Neuronal stem cell (in vitro differentiated cells): Measurements from ENCODE around the gene DIS3.
"Not testable (repeated sequence)": the region's sequence is repeated elsewhere in the genome, so short reads cannot be mapped to it uniquely, and the experiment has no call there.

Source experiments
- DNase-seq: peaks from one replicate; pipeline ENCODE4 v3.0.0-alpha.2; 2013; ENCODE audit warnings: low spot score
- H2AFZ ChIP-seq: one replicate; pipeline ENCODE4 v1.6.1; 2013; ENCODE audit warnings: mild to moderate bottlenecking, low read length, inconsistent platforms
- H2AK5ac ChIP-seq: 2 replicates; pipeline ENCODE4 v1.6.1; 2013; ENCODE audit warnings: low read depth, mild to moderate bottlenecking, inconsistent platforms, low read length, moderate library complexity, mixed read lengths
- H2BK120ac ChIP-seq: 2 replicates; pipeline ENCODE4 v1.6.1; 2013; ENCODE audit warnings: low read depth, mild to moderate bottlenecking, inconsistent platforms, low read length, moderate library complexity, mixed read lengths
- H2BK12ac ChIP-seq: one replicate; pipeline ENCODE4 v1.6.1; 2013; ENCODE audit warnings: low read length, inconsistent platforms
- H2BK15ac ChIP-seq: 2 replicates; pipeline ENCODE4 v1.6.1; 2013; ENCODE audit warnings: mild to moderate bottlenecking, low read length, inconsistent platforms, mixed read lengths
- H2BK5ac ChIP-seq: one replicate; pipeline ENCODE4 v1.6.1; 2013; ENCODE audit warnings: inconsistent platforms, mild to moderate bottlenecking, low read length, moderate library complexity
- H3K14ac ChIP-seq: one replicate; pipeline ENCODE4 v1.6.1; 2013; ENCODE audit warnings: low read length, inconsistent platforms
- H3K18ac ChIP-seq: 2 replicates; pipeline ENCODE4 v1.6.1; 2013; ENCODE audit warnings: low read length, inconsistent platforms
- H3K23ac ChIP-seq: 2 replicates; pipeline ENCODE4 v1.6.1; 2013; ENCODE audit warnings: low read depth, mild to moderate bottlenecking, mixed read lengths, low read length, inconsistent platforms; ENCODE audit not compliant: poor library complexity
- H3K27ac ChIP-seq: replicated peaks from 3 replicates; pipeline ENCODE4 v1.5.1; 2013; ENCODE audit warnings: low read length, inconsistent platforms
- H3K27me3 ChIP-seq, 3 experiments: 2 replicates each; pipeline ENCODE4 v1.6.1; 2013; ENCODE audit warnings: low read length in 3 of 3, mild to moderate bottlenecking in 2 of 3, inconsistent platforms in 1 of 3, low read depth in 1 of 3, mixed read lengths in 1 of 3, moderate library complexity in 1 of 3; ENCODE audit not compliant: control insufficient read depth in 3 of 3, insufficient read depth in 3 of 3
- H3K36me3 ChIP-seq, 2 donors: replicated peaks in 1 of 2; 2 replicates each; pipeline ENCODE4 v1.6.1; 2013; ENCODE audit warnings: low read length in 2 of 2; ENCODE audit not compliant: control insufficient read depth in 2 of 2, insufficient read depth in 2 of 2
- H3K4ac ChIP-seq: 2 replicates; pipeline ENCODE4 v1.6.1; 2013; ENCODE audit warnings: inconsistent platforms, mild to moderate bottlenecking, low read length, moderate library complexity
- H3K4me1 ChIP-seq, 2 donors: 1 replicate in 1 of 2; 2 replicates in 1 of 2; pipeline ENCODE4 v1.6.1; 2013; ENCODE audit warnings: low read length in 2 of 2, low read depth in 1 of 2; ENCODE audit not compliant: control insufficient read depth in 2 of 2, insufficient read depth in 1 of 2
- H3K4me2 ChIP-seq: one replicate; pipeline ENCODE4 v1.6.1; 2013; ENCODE audit warnings: mild to moderate bottlenecking, low read length, inconsistent platforms; ENCODE audit not compliant: insufficient read depth, poor library complexity, severe bottlenecking
- H3K4me3 ChIP-seq, 2 donors: 2 replicates each; pipeline ENCODE4 v1.5.1; 2013; ENCODE audit warnings: low read length in 2 of 2, mild to moderate bottlenecking in 2 of 2, inconsistent platforms in 1 of 2, moderate library complexity in 1 of 2
- H3K79me1 ChIP-seq: one replicate; pipeline ENCODE4 v1.6.1; 2013; ENCODE audit warnings: low read depth, mild to moderate bottlenecking, inconsistent platforms, low read length, moderate library complexity
- H3K9ac ChIP-seq: one replicate; pipeline ENCODE4 v1.6.1; 2013; ENCODE audit warnings: mild to moderate bottlenecking, low read depth, low read length, inconsistent platforms; ENCODE audit not compliant: poor library complexity
- H3K9me3 ChIP-seq, 2 donors: replicated peaks in 1 of 2; 2 replicates each; pipeline versions ENCODE3 to v1.6.1; 2013; ENCODE audit warnings: low read length in 2 of 2, mild to moderate bottlenecking in 2 of 2, inconsistent platforms in 1 of 2, low read depth in 1 of 2, mixed read lengths in 1 of 2, moderate library complexity in 1 of 2; ENCODE audit not compliant: control insufficient read depth in 2 of 2, insufficient read depth in 1 of 2
- H4K8ac ChIP-seq: one replicate; pipeline ENCODE4 v1.6.1; 2013; ENCODE audit warnings: low read depth, mild to moderate bottlenecking, inconsistent platforms, low read length, moderate library complexity
- H4K91ac ChIP-seq: one replicate; pipeline ENCODE4 v1.6.1; 2013; ENCODE audit warnings: low read length, low read depth, mild to moderate bottlenecking, inconsistent platforms; ENCODE audit not compliant: poor library complexity
- WGBS, 2 donors: extraction: QIAGEN DNeasy Blood & Tissue Kit; methylation state at CpG; one replicate each; pipeline ENCODE4 v1.1.7; 2013; ENCODE audit warnings: missing lambda C conversion rate in 2 of 2, mixed read lengths in 1 of 2; ENCODE audit not compliant: insufficient read length in 2 of 2, insufficient replicate concordance in 1 of 2; ENCODE audit errors: extremely low coverage in 2 of 2; 5-methylcytosine and 5-hydroxymethylcytosine counted together

Gene DIS3

DNA sequence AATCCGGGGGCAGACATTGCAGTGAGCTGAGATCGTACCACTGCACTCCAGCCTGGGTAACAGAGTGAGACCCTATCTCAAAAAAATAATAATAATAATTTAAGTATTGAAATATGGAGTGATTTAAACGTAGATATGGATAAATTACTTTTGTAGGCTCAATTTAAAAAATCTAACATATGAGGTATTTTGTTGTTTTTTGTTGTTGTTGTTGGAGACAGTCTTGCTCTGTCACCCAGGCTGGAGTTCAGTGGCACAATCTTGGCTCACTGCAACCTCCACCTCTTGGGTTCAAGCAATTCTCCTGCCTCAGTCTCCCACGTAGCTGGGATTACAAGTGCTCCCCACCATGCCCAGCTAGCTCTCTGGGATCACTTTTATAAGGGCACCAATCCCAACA lies 3.0 kb upstream of the DIS3 start:
- not testable (repeated sequence) for H3K4me3 ChIP-seq, H3K9ac ChIP-seq, H2BK120ac ChIP-seq, H4K8ac ChIP-seq, H2AFZ ChIP-seq, H4K91ac ChIP-seq, H2AK5ac ChIP-seq, H3K23ac ChIP-seq, H3K14ac ChIP-seq, H3K27ac ChIP-seq, H3K18ac ChIP-seq, H2BK5ac ChIP-seq, H3K9me3 ChIP-seq, H3K79me1 ChIP-seq, H2BK12ac ChIP-seq, H3K4me1 ChIP-seq, H3K27me3 ChIP-seq, DNase-seq, H2BK15ac ChIP-seq, H3K4ac ChIP-seq, H3K4me2 ChIP-seq
- H3K36me3 ChIP-seq = peaks cover 2 to 47% of the 10 kb centered on the region in 2 donors
- 100% methylated on average over 1 of the region's 4 CpGs for WGBS, 2 donors

GRCh38 chr13:72782717-72783116 lies 1.0 kb upstream of the DIS3 start:
- no peaks in the 10 kb centered on the region for H3K9me3 ChIP-seq
- no peak overlapping the region for H3K18ac ChIP-seq
- no peak overlapping the region for H3K9ac ChIP-seq
- H2BK5ac ChIP-seq = no peak overlapping the region
- H3K23ac ChIP-seq = no peak overlapping the region
- H2AFZ ChIP-seq = peak overlapping the region; percentile 88
- DNase-seq = no peak
- H3K4ac ChIP-seq = no peak overlapping the region
- H3K27ac ChIP-seq = no peak overlapping the region
- peaks cover 3 to 63% of the 10 kb centered on the region in 2 donors for H3K36me3 ChIP-seq
- WGBS, 2 donors = no CpG with 5 or more reads among the region's 7 CpGs
- no peak overlapping the region for H2BK120ac ChIP-seq
- no peak overlapping the region for H2BK15ac ChIP-seq
- H3K4me1 ChIP-seq = peaks cover 2 to 6% of the 10 kb centered on the region in 2 donors
- peak overlapping the region; percentile 75 to 89 for H3K4me3 ChIP-seq
- peaks cover 7% of the 10 kb centered on the region for H3K79me1 ChIP-seq
- H3K14ac ChIP-seq = no peak overlapping the region
- peak overlapping the region; percentile 49 for H3K4me2 ChIP-seq
- H4K8ac ChIP-seq = no peak overlapping the region
- H2BK12ac ChIP-seq = no peak overlapping the region
- no peak overlapping the region for H2AK5ac ChIP-seq
- H4K91ac ChIP-seq = no peak overlapping the region
- no peaks in the 10 kb centered on the region for H3K27me3 ChIP-seq

DNA sequence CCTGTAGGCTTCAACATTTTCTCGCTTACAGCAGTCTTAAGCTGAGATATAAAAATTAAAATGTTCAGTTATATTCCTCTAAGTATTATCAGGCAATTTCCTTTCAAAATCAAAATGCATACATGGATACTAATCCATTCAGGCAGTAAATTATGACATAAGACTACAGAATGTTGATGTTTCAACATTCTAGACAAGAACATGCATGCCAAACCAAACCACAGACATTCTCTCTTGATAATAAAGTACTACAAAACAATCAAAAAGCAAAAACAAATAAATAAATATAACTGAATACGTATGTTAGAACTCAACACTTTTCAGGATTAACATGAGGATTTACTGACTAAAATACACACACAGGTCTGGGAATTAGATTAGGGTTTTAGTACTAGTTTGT lies 7.7 kb downstream of the DIS3 start:
- H3K18ac ChIP-seq = no peak overlapping the region
- no peak overlapping the region for H2AFZ ChIP-seq
- no CpG with 5 or more reads among the region's 2 CpGs for WGBS, 2 donors
- H3K36me3 ChIP-seq = peaks cover 14 to 100% of the 10 kb centered on the region in 2 donors
- H3K4me2 ChIP-seq = no peak overlapping the region
- H2AK5ac ChIP-seq = no peak overlapping the region
- no peaks in the 10 kb centered on the region for H3K27me3 ChIP-seq
- H4K91ac ChIP-seq = no peak overlapping the region
- H2BK5ac ChIP-seq = no peak overlapping the region
- no peaks in the 10 kb centered on the region for H3K9me3 ChIP-seq
- no peak overlapping the region for H3K27ac ChIP-seq
- no peak overlapping the region for H3K4me3 ChIP-seq
- no peak overlapping the region for H3K23ac ChIP-seq
- H2BK15ac ChIP-seq = no peak overlapping the region
- H3K14ac ChIP-seq = no peak overlapping the region
- DNase-seq = no peak
- H3K4me1 ChIP-seq = no peaks in the 10 kb centered on the region
- H3K4ac ChIP-seq = no peak overlapping the region
- H3K9ac ChIP-seq = no peak overlapping the region
- H2BK120ac ChIP-seq = no peak overlapping the region
- H3K79me1 ChIP-seq = no peaks in the 10 kb centered on the region
- no peak overlapping the region for H4K8ac ChIP-seq
- H2BK12ac ChIP-seq = no peak overlapping the region

- peaks cover 14 to 100% of the 10 kb centered on the region in 2 donors for H3K36me3 ChIP-seq
- H3K18ac ChIP-seq = no peak overlapping the region
- H3K27ac ChIP-seq = no peak overlapping the region
Observed at GRCh38 chr13:72763411-72763810, 18.3 kb downstream of the DIS3 start.

More at GRCh38 chr13:72763411-72763810, 18.3 kb downstream of the DIS3 start:
- H2BK15ac ChIP-seq = no peak overlapping the region
- H4K91ac ChIP-seq = no peak overlapping the region
- no peaks in the 10 kb centered on the region for H3K79me1 ChIP-seq
- H3K9me3 ChIP-seq = no peaks in the 10 kb centered on the region
- H2AK5ac ChIP-seq = no peak overlapping the region
- no peak overlapping the region for H2BK12ac ChIP-seq
- no peak overlapping the region for H3K4me3 ChIP-seq
- H3K4me1 ChIP-seq = no peaks in the 10 kb centered on the region
- no peak overlapping the region for H2BK120ac ChIP-seq
- H2BK5ac ChIP-seq = no peak overlapping the region
- H3K9ac ChIP-seq = no peak overlapping the region
- no peak overlapping the region for H3K4ac ChIP-seq
- DNase-seq = no peak
- no peak overlapping the region for H3K14ac ChIP-seq
- H3K27me3 ChIP-seq = no peaks in the 10 kb centered on the region
- WGBS, 2 donors = no CpG with 5 or more reads among the region's 2 CpGs
- H4K8ac ChIP-seq = no peak overlapping the region
- no peak overlapping the region for H2AFZ ChIP-seq
- H3K4me2 ChIP-seq = no peak overlapping the region
- H3K23ac ChIP-seq = no peak overlapping the region
